CD4-positive, alpha-beta T cell treated with Interleukin-15 for 1 hour (primary cell): ENCODE results near the gene CLRN3.

ENCODE experiments used
- DNase-seq: peaks from one replicate; pipeline ENCODE4 v3.0.0-alpha.2; 2020

The CLRN3 gene

GRCh38 chr10:127892743-127893142, at the start of gene CLRN3:
Gene CLRN3, minus strand, starts transcription at chr10:127892941. Its CDS starts 157 bp downstream, at chr10:127892784.
- DNase-seq: no peak

- no peak for DNase-seq
These were observed 48.3 kb upstream of the CLRN3 start for GRCh38 chr10:127940866-127941640.

GRCh38 chr10:127939786-127940330, 47.1 kb upstream of the CLRN3 start:
- DNase-seq: no peak

GRCh38 chr10:127937915-127938463, 45.2 kb upstream of the CLRN3 start:
- DNase-seq: no peak

- no peak for DNase-seq
These were observed 44.3 kb upstream of the CLRN3 start for GRCh38 chr10:127937069-127937468.

GRCh38 chr10:127935071-127935561, 42.4 kb upstream of the CLRN3 start:
- no peak for DNase-seq

GRCh38 chr10:127934383-127934782, 41.6 kb upstream of the CLRN3 start:
- no peak for DNase-seq

- DNase-seq: no peak
These were observed 40.5 kb upstream of the CLRN3 start for GRCh38 chr10:127933271-127933670.

- no peak for DNase-seq
These were observed 40.0 kb upstream of the CLRN3 start for GRCh38 chr10:127932521-127933270.

- no peak for DNase-seq
These were observed 35.5 kb upstream of the CLRN3 start for GRCh38 chr10:127928021-127928806.

- peak; percentile 49 for DNase-seq
These were observed 33.7 kb upstream of the CLRN3 start for GRCh38 chr10:127926455-127926854.

- DNase-seq: no peak
These were observed 32.9 kb upstream of the CLRN3 start for GRCh38 chr10:127925471-127926207.

- DNase-seq: no peak
These were observed 30.9 kb upstream of the CLRN3 start for GRCh38 chr10:127923646-127924045.

GRCh38 chr10:127922675-127923366, 30.1 kb upstream of the CLRN3 start:
- DNase-seq: no peak

GRCh38 chr10:127922206-127922605, 29.5 kb upstream of the CLRN3 start:
- no peak for DNase-seq

- no peak for DNase-seq
These were observed 29.0 kb upstream of the CLRN3 start for GRCh38 chr10:127921753-127922145.

- no peak for DNase-seq
These were observed 28.5 kb upstream of the CLRN3 start for GRCh38 chr10:127921075-127921752.

GRCh38 chr10:127920306-127921074, 27.7 kb upstream of the CLRN3 start:
- no peak for DNase-seq

- DNase-seq: no peak
These were observed 26.9 kb upstream of the CLRN3 start for GRCh38 chr10:127919418-127920271.
